Smooth muscle cell (in vitro differentiated cells): Measurements from ENCODE around the gene BMAL2. TPM values are rescaled to one million over a fixed set of nuclear protein-coding genes. Genes with fewer than 3 reads are reported as not detected.

ENCODE experiments used
- DNase-seq: peaks from one replicate; lab custom pipeline; 2025; ENCODE audit not compliant: unreplicated experiment; lab: John Stamatoyannopoulos, UW
- H2AFZ ChIP-seq: fragments of 200-600 bp; sonication (generic); 2 replicates; pipeline ENCODE4 v1.6.0; 2016; ENCODE audit warnings: antibody characterized with exemption, low read depth, mild to moderate bottlenecking
- H3F3A ChIP-seq: fragments of 200-600 bp; sonication (generic); 2 replicates; pipeline ENCODE4 v1.6.0; 2017; ENCODE audit warnings: antibody characterized with exemption, low read depth
- H3K27ac ChIP-seq: fragments of 200-600 bp; sonication (generic); 2 replicates; pipeline ENCODE4 v1.5.1; 2016; ENCODE audit warnings: low read depth, mild to moderate bottlenecking
- H3K27me3 ChIP-seq: fragments of 200-600 bp; sonication (generic); 2 replicates; pipeline ENCODE4 v1.6.1; 2016; ENCODE audit warnings: low read depth, mild to moderate bottlenecking
- H3K36me3 ChIP-seq: fragments of 200-600 bp; sonication (generic); 2 replicates; pipeline ENCODE4 v1.5.1; 2016; ENCODE audit warnings: low read depth
- H3K4me1 ChIP-seq: fragments of 200-600 bp; sonication (generic); 2 replicates; pipeline ENCODE4 v1.5.1; 2016; ENCODE audit warnings: low read depth
- H3K4me2 ChIP-seq: fragments of 200-600 bp; sonication (generic); 2 replicates; pipeline ENCODE4 v1.6.0; 2016; ENCODE audit warnings: mild to moderate bottlenecking
- H3K4me3 ChIP-seq: fragments of 200-600 bp; sonication (generic); 2 replicates; pipeline ENCODE4 v1.5.1; 2016; ENCODE audit warnings: mild to moderate bottlenecking
- H3K79me2 ChIP-seq: fragments of 200-600 bp; sonication (generic); 2 replicates; pipeline ENCODE4 v1.6.0; 2016; ENCODE audit warnings: low read depth, mild to moderate bottlenecking
- H3K9ac ChIP-seq: fragments of 200-600 bp; sonication (generic); 2 replicates; pipeline ENCODE4 v1.6.0; 2016; ENCODE audit warnings: low read depth
- H3K9me3 ChIP-seq: fragments of 200-600 bp; sonication (generic); replicated peaks from 2 replicates; pipeline ENCODE4 v1.5.1; 2016; ENCODE audit warnings: low read depth
- H4K20me1 ChIP-seq: fragments of 200-600 bp; sonication (generic); 2 replicates; pipeline ENCODE4 v1.6.0; 2016; ENCODE audit warnings: low read depth
- WGBS: methylation state at CpG from one replicate; pipeline ENCODE4 v1.1.7; 2016; ENCODE audit warnings: low lambda C conversion rate; 5-methylcytosine and 5-hydroxymethylcytosine counted together
- polyA plus RNA-seq: library from polyadenylated mRNA; unstranded; fragments of >200 nt; fragmentation: Nextera tagmentation; extraction: Ambion mirVana; gene quantifications from 2 replicates; pipeline ENCODE4 v1.2.1, GENCODE V29; 2016
- total RNA-seq: library from RNA; depleted of rRNA; stranded (reverse); fragments of >200 nt; gene quantifications from 2 replicates; pipeline ENCODE4 v1.2.3, GENCODE V29; 2014
- TF ChIP-seq, protein P1 (sequence below): fragments of 200-600 bp; sonication (generic); IDR thresholded peaks from 2 replicates; pipeline ENCODE4 v1.5.1; 2017; ENCODE audit warnings: borderline replicate concordance, mild to moderate bottlenecking, antibody characterized with exemption; ENCODE audit not compliant: insufficient read depth, poor library complexity, severe bottlenecking

The BMAL2 gene
- total and polyA plus RNA-seq, 2 experiments from 2014 or later: 6.2 to 13.6 TPM

DNA sequence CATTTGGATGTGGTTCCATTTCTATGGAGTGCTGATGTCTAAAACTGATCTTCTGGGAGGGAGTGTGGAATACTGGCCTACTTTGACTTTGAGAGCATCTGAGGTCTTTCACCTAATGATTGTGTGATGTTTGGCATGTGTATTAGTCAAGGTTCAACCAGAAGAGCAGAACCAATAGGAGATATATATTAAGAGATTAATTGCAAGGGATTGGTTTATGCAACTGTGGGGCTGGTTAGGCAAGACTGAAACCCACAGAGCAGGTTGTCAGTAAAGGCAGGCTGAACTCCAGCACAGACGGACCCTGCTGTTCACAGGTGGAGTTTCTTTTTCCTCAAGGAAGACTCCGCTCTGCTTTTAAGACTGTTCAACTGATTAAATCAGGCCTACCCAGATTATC, 11.6 kb downstream of the BMAL2 start:
- WGBS: 80% methylated on average over 2 of the region's 2 CpGs
- DNase-seq: no peak
- Histone ChIP-seq H3K27me3 (no peaks in the 10 kb centered on the region), H3K9ac (peak overlapping the region; percentile 53), H3K4me3 (no peak overlapping the region), H3K79me2 (peaks cover 12% of the 10 kb centered on the region), H2AFZ (no peak overlapping the region), H3K36me3 (no peaks in the 10 kb centered on the region), H3K27ac (peak overlapping the region; percentile 94), H4K20me1 (no peaks in the 10 kb centered on the region), H3K4me2 (peak overlapping the region; percentile 72), H3K4me1 (peaks cover 17% of the 10 kb centered on the region), H3K9me3 (no peaks in the 10 kb centered on the region), H3F3A (peaks cover 5% of the 10 kb centered on the region)
- TF ChIP-seq, protein P1, sequence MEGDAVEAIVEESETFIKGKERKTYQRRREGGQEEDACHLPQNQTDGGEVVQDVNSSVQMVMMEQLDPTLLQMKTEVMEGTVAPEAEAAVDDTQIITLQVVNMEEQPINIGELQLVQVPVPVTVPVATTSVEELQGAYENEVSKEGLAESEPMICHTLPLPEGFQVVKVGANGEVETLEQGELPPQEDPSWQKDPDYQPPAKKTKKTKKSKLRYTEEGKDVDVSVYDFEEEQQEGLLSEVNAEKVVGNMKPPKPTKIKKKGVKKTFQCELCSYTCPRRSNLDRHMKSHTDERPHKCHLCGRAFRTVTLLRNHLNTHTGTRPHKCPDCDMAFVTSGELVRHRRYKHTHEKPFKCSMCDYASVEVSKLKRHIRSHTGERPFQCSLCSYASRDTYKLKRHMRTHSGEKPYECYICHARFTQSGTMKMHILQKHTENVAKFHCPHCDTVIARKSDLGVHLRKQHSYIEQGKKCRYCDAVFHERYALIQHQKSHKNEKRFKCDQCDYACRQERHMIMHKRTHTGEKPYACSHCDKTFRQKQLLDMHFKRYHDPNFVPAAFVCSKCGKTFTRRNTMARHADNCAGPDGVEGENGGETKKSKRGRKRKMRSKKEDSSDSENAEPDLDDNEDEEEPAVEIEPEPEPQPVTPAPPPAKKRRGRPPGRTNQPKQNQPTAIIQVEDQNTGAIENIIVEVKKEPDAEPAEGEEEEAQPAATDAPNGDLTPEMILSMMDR: no peak

DNA sequence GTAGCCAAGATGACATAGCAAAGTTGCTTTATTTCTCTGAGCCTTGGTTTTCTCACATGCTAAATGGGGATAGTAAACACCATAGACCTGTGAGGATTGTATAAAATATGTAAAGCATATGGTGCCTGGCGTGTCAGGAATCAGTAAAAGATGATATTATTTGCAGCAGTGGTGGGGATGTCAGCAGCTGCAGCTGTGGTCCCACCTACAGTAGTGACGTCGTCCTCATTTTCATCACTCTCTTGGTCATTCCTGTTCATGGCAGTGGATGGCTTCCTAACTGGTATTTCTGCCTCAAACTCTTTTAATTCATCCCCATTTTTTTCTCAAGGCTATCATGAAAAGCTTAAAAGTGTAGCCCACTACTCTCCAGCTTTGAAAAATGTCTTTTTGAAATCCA, 12.1 kb downstream of the BMAL2 start:
- H4K20me1 ChIP-seq: no peaks in the 10 kb centered on the region
- H3K27ac ChIP-seq: peak overlapping the region; percentile 94
- WGBS: 69% methylated on average over 3 of the region's 3 CpGs
- TF ChIP-seq, protein P1: no peak
- no peak overlapping the region for H2AFZ ChIP-seq
- no peaks in the 10 kb centered on the region for H3K36me3 ChIP-seq
- peak overlapping the region; percentile 72 for H3K4me2 ChIP-seq
- H3K27me3 ChIP-seq: no peaks in the 10 kb centered on the region
- peak overlapping the region; percentile 53 for H3K9ac ChIP-seq
- no peak overlapping the region for H3K4me3 ChIP-seq
- peaks cover 5% of the 10 kb centered on the region for H3F3A ChIP-seq
- H3K79me2 ChIP-seq: peaks cover 12% of the 10 kb centered on the region
- peaks cover 17% of the 10 kb centered on the region for H3K4me1 ChIP-seq
- DNase-seq: no peak
- no peaks in the 10 kb centered on the region for H3K9me3 ChIP-seq

DNA sequence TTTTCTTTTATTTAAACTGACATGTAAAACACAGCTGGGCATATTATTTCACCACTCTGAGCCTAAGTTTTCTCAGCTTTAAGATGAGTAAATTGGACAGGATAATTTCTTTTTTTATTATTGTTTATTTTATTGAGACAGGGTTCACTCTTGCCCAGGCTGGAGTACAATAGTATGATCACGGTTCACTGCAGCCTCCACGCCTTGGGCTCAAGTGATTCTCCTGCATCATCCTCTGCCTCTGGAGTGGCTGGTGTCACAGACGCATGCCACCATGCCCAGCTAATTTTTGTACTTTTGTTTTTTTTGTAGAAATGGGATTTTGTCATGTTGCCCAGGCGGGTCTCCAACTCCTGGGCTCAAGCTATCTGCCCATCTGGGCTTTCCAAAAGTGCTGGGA, 12.7 kb downstream of the BMAL2 start:
- DNase-seq: no peak
- peaks cover 17% of the 10 kb centered on the region for H3K4me1 ChIP-seq
- H3K9me3 ChIP-seq: no peaks in the 10 kb centered on the region
- H2AFZ ChIP-seq: no peak overlapping the region
- no peak overlapping the region for H3K9ac ChIP-seq
- TF ChIP-seq, protein P1: no peak
- H4K20me1 ChIP-seq: no peaks in the 10 kb centered on the region
- peaks cover 5% of the 10 kb centered on the region for H3F3A ChIP-seq
- peaks cover 12% of the 10 kb centered on the region for H3K79me2 ChIP-seq
- H3K4me3 ChIP-seq: no peak overlapping the region
- H3K27me3 ChIP-seq: no peaks in the 10 kb centered on the region
- WGBS: 98% methylated on average over 4 of the region's 4 CpGs
- no peak overlapping the region for H3K27ac ChIP-seq
- no peak overlapping the region for H3K4me2 ChIP-seq
- no peaks in the 10 kb centered on the region for H3K36me3 ChIP-seq

GRCh38 chr12:27347779-27348178, 15.1 kb downstream of the BMAL2 start:
- peaks cover 7% of the 10 kb centered on the region for H3K79me2 ChIP-seq
- no peaks in the 10 kb centered on the region for H3K36me3 ChIP-seq
- H3K4me3 ChIP-seq: no peak overlapping the region
- no peak overlapping the region for H2AFZ ChIP-seq
- no peak overlapping the region for H3K9ac ChIP-seq
- TF ChIP-seq, protein P1: no peak
- no peak overlapping the region for H3K27ac ChIP-seq
- no peak overlapping the region for H3K4me2 ChIP-seq
- H4K20me1 ChIP-seq: no peaks in the 10 kb centered on the region
- H3F3A ChIP-seq: peaks cover 5% of the 10 kb centered on the region
- no peaks in the 10 kb centered on the region for H3K27me3 ChIP-seq
- no peak for DNase-seq
- H3K9me3 ChIP-seq: no peaks in the 10 kb centered on the region
- WGBS: 82% methylated on average over 2 of the region's 2 CpGs
- H3K4me1 ChIP-seq: peaks cover 13% of the 10 kb centered on the region
